Measurements from ENCODE around the gene SYK.
"Not testable (repeated sequence)": the region's sequence is repeated elsewhere in the genome, so short reads cannot be mapped to it uniquely, and the experiment has no call there.

SYK gene

GRCh38 chr9:90795871-90796317 is 5.7 kb upstream of the SYK start:
- DNase-seq (ENCODE audit: low read depth in 2 of 2) = no peak

GRCh38 chr9:90799271-90799852 is 2.3 kb upstream of the SYK start:
- no peak for DNase-seq (ENCODE audit: low read depth in 2 of 2)

- DNase-seq (ENCODE audit: low read depth in 2 of 2) = no peak
These were observed 329 bp downstream of the SYK start for GRCh38 chr9:90801973-90802322.

DNA sequence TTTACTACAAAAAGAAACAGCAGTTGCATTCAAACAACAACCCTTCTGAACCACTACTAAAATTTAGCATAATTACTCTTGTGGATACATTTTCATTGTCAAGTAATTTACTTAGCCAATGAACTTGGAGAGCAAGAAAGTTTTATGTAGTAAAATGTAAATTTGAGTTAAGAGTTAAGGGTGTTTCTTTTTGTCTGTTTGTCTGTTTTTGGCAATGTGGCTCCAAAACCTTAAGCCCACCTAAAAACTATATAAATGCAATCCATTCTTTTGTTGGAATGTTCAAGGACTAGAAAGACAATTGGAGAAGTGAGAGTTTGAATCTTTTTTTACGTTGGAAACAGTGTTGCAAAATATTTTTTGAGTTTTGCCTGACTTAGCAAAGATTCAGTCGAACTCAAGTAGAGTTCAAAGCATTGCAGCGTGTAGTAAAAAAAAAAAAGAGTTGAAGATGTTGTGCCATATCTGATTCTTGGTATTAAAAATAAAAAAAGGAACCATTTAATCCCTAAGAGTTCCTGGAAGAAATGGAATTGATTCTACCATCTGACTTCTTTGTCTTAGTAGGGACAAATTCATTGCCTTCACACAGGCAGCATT is 867 bp downstream of the SYK start:
- DNase-seq (ENCODE audit: low read depth in 2 of 2) = no peak

DNA sequence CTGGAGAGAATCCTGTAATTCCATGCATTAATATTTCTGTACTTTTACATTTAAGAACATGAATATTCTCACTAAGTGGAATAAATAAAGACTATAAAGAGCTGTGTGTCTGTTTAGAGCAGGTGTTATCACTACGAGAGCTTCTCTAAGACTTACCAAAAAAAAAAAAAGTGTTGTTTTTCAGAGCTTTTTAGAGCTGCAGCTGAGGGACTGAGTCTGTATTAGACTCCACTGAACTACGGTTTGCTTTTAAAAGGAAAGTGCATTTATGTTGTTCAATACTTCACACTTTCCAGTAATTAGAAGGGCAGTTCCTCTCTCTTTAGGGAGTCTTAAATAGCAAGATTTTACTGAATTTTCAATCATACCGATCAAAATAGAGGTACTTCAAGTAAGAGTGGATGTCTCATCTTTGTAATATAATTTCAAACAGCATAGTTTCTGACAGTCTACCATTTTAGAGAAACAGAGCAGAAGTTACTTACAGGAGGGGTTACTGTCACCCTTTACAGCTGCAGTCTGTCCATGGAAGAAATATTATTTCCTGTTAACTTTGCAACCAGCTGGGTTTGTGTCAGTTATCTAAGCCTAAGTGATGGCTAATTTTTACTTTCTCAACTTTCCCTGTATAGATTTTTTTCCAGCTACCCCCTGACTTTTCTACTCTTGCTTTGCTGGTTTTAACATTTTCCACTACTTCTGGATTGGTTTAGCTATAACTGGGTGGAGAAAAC is 2.4 kb downstream of the SYK start:
- no peak for DNase-seq (ENCODE audit: low read depth in 2 of 2)

GRCh38 chr9:90805006-90805996 is 3.7 kb downstream of the SYK start:
- DNase-seq (ENCODE audit: low read depth in 2 of 2) = no peak

- no peak for DNase-seq (ENCODE audit: low read depth in 2 of 2)
These were observed 5.4 kb downstream of the SYK start for GRCh38 chr9:90807006-90807405.

- DNase-seq (ENCODE audit: low read depth in 2 of 2) = no peak
These were observed 6.8 kb downstream of the SYK start for GRCh38 chr9:90808398-90808797.

DNA sequence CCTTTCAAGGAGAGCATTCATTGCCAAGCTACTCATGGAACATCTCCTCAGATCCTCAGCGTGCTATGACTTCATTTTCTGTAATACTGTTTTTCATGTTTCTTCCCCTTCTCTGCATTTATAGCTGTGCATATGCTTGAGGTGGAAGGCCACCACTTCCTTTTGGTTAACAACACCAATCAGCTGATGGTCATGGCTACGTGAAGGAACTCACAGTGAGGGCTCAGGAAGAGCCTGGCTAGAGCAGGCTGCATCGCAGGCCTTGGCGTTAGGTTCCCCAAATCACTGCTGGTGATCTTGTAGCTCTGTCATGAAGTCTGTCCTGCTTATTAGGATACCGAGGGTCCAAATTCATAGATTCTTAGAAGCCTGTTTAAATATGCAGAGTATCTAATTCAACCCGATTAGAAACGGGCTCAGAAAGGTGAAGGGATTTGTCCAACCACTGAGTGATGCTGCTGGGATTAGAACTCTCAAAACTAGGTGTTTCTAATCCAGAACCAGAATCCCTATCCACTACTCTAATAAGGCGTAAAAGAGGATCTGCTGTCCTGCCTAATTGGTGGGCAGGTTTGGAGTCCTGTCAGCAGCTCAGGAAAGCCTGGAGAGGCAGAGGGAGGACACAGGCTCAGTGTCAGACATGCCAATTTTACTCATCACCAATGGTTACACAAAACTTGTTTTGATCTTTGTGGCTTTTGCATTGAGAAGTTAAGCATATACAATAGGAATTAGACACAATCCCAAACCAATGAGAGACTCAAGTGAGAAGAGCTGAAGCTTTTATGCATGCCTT is 7.5 kb downstream of the SYK start:
- DNase-seq (ENCODE audit: low read depth in 2 of 2) = no peak

DNA sequence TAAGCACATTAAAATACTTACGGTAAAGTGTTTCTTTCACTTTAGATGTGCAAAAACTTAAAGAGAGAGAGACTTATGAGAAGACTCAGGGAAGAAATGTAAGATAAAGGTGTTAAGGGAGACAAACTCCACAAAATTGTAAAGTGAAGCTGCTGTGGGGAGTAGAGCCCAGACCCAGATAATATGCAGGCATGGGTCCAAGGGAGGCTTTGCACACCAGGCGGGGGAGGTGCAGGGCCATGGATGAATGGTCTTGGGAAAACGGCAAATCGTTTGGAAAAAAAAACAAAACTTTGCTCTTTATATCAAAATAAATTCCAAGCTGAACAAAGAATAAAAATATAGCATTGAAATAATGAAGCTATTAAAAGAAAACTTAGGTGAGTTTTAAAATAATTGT is 9.1 kb downstream of the SYK start:
- no peak for DNase-seq (ENCODE audit: low read depth in 2 of 2)

GRCh38 chr9:90813046-90813445 is 11.4 kb downstream of the SYK start:
- no peak for DNase-seq (ENCODE audit: low read depth in 2 of 2)

DNA sequence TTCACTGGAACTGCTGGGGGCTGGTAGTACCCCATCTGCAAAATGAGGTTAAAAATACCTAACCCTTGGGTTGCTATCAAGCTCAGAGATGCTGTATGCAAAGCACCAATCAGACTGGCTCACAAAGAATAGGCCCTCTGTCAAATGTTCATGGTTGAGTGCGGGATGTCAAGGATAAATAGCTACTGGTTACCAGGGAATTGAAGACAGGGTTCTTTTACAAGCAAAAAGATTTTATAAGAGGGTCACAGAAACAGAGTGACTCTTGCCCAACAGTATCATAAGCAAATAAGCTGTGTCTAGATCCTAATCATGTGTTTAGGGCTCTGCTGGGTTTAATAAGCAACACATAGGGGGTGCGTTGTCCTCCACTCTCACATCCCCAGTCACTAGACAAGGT is 11.9 kb downstream of the SYK start:
- DNase-seq (ENCODE audit: low read depth in 2 of 2) = no peak

GRCh38 chr9:90814355-90814754 is 12.7 kb downstream of the SYK start:
- no peak for DNase-seq (ENCODE audit: low read depth in 2 of 2)

GRCh38 chr9:90815183-90815943 is 13.7 kb downstream of the SYK start:
- DNase-seq (ENCODE audit: low read depth in 2 of 2) = no peak

- DNase-seq (ENCODE audit: low read depth in 2 of 2) = no peak
These were observed 14.3 kb downstream of the SYK start for GRCh38 chr9:90815944-90816357.

GRCh38 chr9:90816690-90817089 is 15.1 kb downstream of the SYK start:
- DNase-seq (ENCODE audit: low read depth in 2 of 2) = no peak

DNA sequence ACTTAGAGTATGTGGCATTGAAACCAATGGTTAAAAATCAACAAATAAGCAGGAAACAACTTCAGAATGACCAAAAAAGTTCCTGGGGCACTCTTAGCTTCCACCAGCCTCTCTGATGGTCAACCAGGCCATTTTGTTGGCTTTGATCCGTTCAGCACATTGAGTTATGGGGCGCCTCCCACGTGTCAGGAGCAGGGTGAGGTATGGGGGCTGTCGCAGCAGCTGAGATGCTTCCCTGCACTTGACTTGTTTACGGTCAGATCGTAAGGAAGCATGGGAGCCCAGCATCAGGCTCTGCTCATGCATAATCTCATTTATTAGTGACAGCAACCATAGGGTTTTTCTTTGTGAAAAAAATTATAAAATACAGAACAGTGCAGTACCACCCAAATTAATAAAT is 16.7 kb downstream of the SYK start:
- DNase-seq (ENCODE audit: low read depth in 2 of 2) = no peak

DNA sequence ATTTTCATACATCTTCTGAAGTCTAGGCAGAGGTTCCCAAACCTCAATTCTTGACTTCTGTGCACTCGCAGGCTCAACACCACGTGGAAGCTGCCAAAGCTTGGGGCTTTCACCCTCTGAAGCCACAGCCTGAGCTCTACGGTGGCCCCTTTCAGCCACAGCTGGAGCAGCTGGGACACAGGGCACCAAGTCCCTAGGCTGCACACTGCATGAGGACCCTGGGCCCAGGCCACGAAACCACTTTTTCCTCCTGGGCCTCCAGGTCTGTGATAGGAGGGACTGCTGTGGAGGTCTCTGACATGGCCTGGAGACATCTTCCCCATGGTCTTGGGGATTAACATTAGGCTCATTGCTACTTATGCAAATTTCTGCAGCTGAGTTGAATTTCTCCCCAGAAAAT is 18.8 kb downstream of the SYK start:
- not testable (repeated sequence) for DNase-seq (ENCODE audit: low read depth in 2 of 2)

GRCh38 chr9:90821236-90821635 is 19.6 kb downstream of the SYK start:
- not testable (repeated sequence) for DNase-seq (ENCODE audit: low read depth in 2 of 2)

DNA sequence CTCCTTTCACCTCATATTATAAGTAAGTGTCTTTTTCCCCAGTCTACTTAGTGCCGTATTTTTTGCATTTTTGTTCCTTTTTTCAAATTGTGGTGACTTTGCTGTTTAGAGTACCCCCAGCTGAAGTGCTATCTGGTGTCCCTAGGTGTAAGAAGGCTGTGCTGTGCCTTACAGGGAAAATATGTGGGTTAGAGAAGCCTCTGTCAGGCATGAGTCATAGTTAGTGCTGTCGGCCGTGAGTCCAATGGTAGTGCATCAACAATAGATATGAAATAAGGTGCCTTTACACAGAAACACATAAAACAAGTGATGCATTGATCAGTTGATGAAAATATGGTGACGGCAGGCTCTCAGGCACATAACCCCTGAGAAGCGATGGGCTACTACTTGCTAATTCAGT is 20.1 kb downstream of the SYK start:
- DNase-seq (ENCODE audit: low read depth in 2 of 2) = no peak

- DNase-seq (ENCODE audit: low read depth in 2 of 2) = no peak
These were observed 21.2 kb downstream of the SYK start for GRCh38 chr9:90822866-90823265.

Data from stimulated activated CD4-positive, alpha-beta T cell treated with anti-CD3 and anti-CD28 coated beads, Interleukin-15, amount 100 ng/mL, for 48 hours (primary cell).